GM20000 (cell line): ENCODE data around the gene RHOB.

ENCODE experiments used
- DNase-seq: peaks from one replicate; pipeline ENCODE4 v3.0.0; 2012; ENCODE audit warnings: low spot score
- TF ChIP-seq, protein P1 (sequence below): IDR thresholded peaks from 2 replicates; pipeline ENCODE4 v1.5.1; 2012; ENCODE audit warnings: mild to moderate bottlenecking, control low read depth; ENCODE audit errors: extremely low read depth, missing control alignments

The RHOB gene

DNA sequence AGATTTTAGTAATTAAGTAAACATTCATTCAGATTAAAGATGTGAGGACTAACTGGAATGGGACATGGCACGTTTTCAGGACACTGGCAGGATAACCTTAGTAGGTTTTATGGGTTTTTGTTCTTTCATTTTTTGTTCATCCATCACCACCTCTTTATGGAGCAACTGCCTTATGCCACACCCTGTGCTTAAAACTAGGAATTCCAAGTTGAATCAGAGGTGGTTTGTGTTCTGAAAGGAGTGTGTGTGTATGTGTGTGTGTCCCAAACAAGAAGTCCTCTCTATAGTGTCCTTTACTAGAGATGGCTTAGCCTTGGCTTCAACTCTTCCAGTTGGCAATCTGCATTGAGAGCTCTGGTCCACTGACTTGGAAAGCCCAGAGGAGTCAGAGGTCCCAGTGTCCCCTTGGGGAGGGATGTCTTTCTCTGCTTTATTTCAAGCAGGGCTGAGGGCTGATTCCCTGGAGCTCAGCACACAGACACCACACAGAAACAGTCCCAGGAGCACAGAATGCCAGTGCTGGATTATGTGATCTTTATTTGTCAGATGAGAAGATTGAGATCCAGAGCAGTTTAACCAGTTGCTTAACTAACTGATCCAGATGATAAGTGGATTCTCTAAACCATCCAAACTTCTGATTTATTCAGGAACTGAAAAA, 25.2 kb downstream of the RHOB start:
- DNase-seq, result no peak
- TF ChIP-seq, protein P1, sequence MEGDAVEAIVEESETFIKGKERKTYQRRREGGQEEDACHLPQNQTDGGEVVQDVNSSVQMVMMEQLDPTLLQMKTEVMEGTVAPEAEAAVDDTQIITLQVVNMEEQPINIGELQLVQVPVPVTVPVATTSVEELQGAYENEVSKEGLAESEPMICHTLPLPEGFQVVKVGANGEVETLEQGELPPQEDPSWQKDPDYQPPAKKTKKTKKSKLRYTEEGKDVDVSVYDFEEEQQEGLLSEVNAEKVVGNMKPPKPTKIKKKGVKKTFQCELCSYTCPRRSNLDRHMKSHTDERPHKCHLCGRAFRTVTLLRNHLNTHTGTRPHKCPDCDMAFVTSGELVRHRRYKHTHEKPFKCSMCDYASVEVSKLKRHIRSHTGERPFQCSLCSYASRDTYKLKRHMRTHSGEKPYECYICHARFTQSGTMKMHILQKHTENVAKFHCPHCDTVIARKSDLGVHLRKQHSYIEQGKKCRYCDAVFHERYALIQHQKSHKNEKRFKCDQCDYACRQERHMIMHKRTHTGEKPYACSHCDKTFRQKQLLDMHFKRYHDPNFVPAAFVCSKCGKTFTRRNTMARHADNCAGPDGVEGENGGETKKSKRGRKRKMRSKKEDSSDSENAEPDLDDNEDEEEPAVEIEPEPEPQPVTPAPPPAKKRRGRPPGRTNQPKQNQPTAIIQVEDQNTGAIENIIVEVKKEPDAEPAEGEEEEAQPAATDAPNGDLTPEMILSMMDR, result no peak

DNA sequence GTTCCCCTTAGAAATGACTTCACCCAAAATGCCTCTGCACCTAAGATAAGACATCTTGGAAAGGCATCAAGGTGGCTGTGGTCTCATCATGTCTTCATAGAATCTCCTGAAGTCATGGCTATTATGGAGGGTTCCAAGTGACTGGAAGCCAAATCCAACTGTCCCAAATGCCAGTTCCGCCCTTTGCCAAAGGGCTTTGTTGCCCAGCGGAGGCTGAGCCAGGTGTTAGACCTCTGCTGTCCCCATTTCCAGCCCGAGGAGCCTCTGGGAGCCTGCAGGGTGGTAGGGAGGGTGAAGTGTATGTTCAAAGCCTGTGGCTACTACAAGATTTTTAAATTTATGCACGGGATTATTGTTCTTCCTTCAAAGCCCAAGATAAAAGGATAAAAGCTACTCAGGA, 25.7 kb downstream of the RHOB start:
- TF ChIP-seq, protein P1, result no peak
- DNase-seq, result no peak

- TF ChIP-seq, protein P1, result no peak
- DNase-seq, result no peak
Observed at GRCh38 chr2:20473128-20473527, 26.3 kb downstream of the RHOB start.

GRCh38 chr2:20474757-20475566, 28.1 kb downstream of the RHOB start:
- TF ChIP-seq, protein P1, result no peak

DNA sequence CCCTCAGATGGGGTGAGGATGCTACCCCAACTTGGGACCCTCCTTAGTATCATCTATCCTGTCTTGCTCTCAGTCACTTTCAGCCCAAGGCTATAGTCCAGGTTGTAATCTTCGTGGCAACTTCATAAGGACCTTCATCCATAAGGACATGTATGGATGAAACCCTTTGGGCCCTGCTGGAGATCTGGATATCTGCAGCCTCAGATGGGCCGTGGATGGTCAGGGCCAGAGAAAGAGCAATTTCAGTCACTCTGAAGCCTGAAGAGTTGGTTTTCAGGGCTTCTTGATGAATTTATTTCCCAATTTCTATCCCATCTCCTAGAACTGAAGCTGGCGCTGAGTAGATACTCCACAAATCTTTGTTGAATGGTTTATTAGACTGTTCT, 28.7 kb downstream of the RHOB start:
- TF ChIP-seq, protein P1, result no peak
- DNase-seq, result no peak

More at GRCh38 chr2:20474757-20475566, 28.1 kb downstream of the RHOB start:
- DNase-seq, result no peak

DNA sequence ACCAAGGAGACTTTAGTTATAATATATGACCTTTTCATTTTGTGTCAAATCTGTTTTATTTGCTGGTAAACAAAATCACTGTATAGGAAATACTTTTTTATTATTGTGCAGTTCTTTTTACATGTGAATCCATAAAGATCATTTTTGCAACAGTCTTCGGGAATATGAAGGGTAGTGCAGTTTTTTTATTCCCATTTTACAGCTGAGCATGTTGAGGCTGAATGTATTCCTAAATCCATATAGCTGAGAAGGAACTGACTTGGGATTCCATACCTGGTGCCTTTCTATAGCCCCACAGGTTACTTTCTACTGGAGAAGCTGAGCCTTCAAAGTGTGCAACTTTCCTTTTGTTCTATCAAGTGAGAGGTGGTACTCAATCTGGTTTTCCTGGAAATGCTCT, 29.6 kb downstream of the RHOB start:
- TF ChIP-seq, protein P1, result no peak
- DNase-seq, result no peak

DNA sequence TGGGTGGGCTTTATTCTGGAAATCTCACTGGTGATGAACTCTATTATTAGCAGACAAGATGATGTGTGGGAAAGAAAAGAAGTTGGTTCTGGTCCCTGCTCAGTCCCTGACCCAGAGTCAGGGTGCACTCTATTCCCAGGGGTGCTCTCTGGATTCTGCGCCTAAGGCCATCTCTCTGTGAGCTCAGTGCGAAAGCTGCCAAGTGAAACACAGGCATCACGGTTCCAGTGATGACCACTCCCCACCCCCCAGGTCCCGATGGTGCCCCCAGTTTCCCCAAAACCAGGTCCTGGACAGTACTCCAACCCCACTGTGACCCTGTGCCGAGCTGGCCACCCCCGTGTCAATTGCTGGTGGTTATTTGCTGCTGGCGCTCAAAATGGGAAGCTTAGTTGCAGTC, 30.1 kb downstream of the RHOB start:
- DNase-seq, result no peak
- TF ChIP-seq, protein P1, result no peak
